HepG2 (cell line): ENCODE data around the gene NUSAP1. TPM values are rescaled to one million over a fixed set of nuclear protein-coding genes. Genes with fewer than 3 reads are reported as not detected.
"Not testable (repeated sequence)": the region's sequence is repeated elsewhere in the genome, so short reads cannot be mapped to it uniquely, and the experiment has no call there.

ENCODE experiments used
- ATAC-seq: fragments of 200-7000 bp; cut with Tn5 transposase; 3 replicates; pipeline ENCODE4 v1.9.1; 2020; ENCODE audit warnings: mild to moderate bottlenecking, moderate library complexity
- BruUV-seq: library from RNA; stranded (reverse); fragments of 400-500 nt; replicated peaks from 2 replicates; lab custom pipeline; 2021; lab: Mats Ljungman, UMichigan
- CTCF ChIA-PET: fragments of 300-600 bp; formaldehyde crosslinking; extraction: SDS; loops from one replicate; lab custom pipeline; 2021; ENCODE audit warnings: low total read pairs, inconsistent platforms, low intra/inter-chr PET ratio; lab: Yijun Ruan, JAX
- POLR2A ChIA-PET: fragments of 350-600 bp; sonication (Branson Sonifier 250); formaldehyde crosslinking; loops from one replicate; lab custom pipeline; 2020; ENCODE audit warnings: antibody characterized with exemption, inconsistent platforms; lab: Yijun Ruan, JAX
- DNase-seq: peaks from one replicate; pipeline ENCODE4 v3.0.0-alpha.2; 2015; ENCODE audit warnings: low spot score
- FAIRE-seq: peaks from 3 replicates; lab custom pipeline; 2011; peaks lifted over from hg19 to GRCh38; lab: Jason Lieb, UNC
- H2AFZ ChIP-seq: one replicate; pipeline ENCODE4 v1.6.1; 2011; ENCODE audit warnings: low read length, inconsistent platforms
- H3K27ac ChIP-seq: fragments of 300-600 bp; 3 replicates; pipeline ENCODE4 v1.8.0; 2011; ENCODE audit warnings: mixed run types, mild to moderate bottlenecking, mixed read lengths, low read length, inconsistent platforms; ENCODE audit not compliant: insufficient read depth; ENCODE audit errors: extremely low read length
- H3K27me3 ChIP-seq, 2 experiments: fragments of 200-600 bp in 1 of 2; 2 replicates in 1 of 2; 3 replicates in 1 of 2; pipeline versions ENCODE4 v1.6.0 to v1.8.0; 2011; ENCODE audit warnings: low read length in 2 of 2, mild to moderate bottlenecking in 2 of 2, moderate library complexity in 2 of 2, inconsistent platforms in 1 of 2; ENCODE audit not compliant: insufficient read depth in 2 of 2, control insufficient read depth in 1 of 2
- H3K36me3 ChIP-seq, 2 experiments: fragments of 200-600 bp in 1 of 2; replicated peaks in 1 of 2; 2 replicates in 1 of 2; 3 replicates in 1 of 2; pipeline versions ENCODE4 v1.5.1 to v1.8.0; 2011; ENCODE audit warnings: low read length in 2 of 2, inconsistent platforms in 1 of 2; ENCODE audit not compliant: insufficient read depth in 2 of 2, control insufficient read depth in 1 of 2
- H3K4me1 ChIP-seq: 2 replicates; pipeline ENCODE4 v1.5.1; 2012; ENCODE audit warnings: low read length, inconsistent platforms; ENCODE audit not compliant: insufficient read depth
- H3K4me2 ChIP-seq: 2 replicates; pipeline ENCODE4 v1.6.0; 2011; ENCODE audit warnings: low read depth, low read length, inconsistent platforms
- H3K4me3 ChIP-seq, 3 experiments: fragments of 200-600 bp in 1 of 3; sonication (generic), shearing (Covaris generic) in 1 of 3; replicated peaks in 1 of 3; 2 replicates each; pipeline ENCODE4 v1.5.1; 2011 to 2016; ENCODE audit warnings: low read length in 3 of 3, inconsistent platforms in 2 of 3, low read depth in 2 of 3, mild to moderate bottlenecking in 2 of 3, control low read depth in 1 of 3, mixed read lengths in 1 of 3; ENCODE audit not compliant: insufficient read depth in 1 of 3
- H3K79me2 ChIP-seq: one replicate; pipeline ENCODE4 v1.6.1; 2011; ENCODE audit warnings: low read length, inconsistent platforms; ENCODE audit not compliant: insufficient read depth
- H3K9ac ChIP-seq: 2 replicates; pipeline ENCODE4 v1.6.0; 2011; ENCODE audit warnings: mild to moderate bottlenecking, low read depth, low read length, inconsistent platforms; ENCODE audit not compliant: insufficient read depth
- H3K9me3 ChIP-seq: 2 replicates; pipeline ENCODE4 v1.5.1; 2012; ENCODE audit warnings: mild to moderate bottlenecking, low read length
- H4K20me1 ChIP-seq: 2 replicates; pipeline ENCODE4 v1.6.0; 2011; ENCODE audit warnings: inconsistent platforms, mild to moderate bottlenecking, low read length, moderate library complexity; ENCODE audit not compliant: insufficient read depth
- KLF16 ChIP-seq, 2 experiments: sonication (generic) in 1 of 2; formaldehyde crosslinking in 1 of 2; IDR thresholded peaks; 2 replicates each; pipeline versions ENCODE4 v1.6.1 to v1.8.0; 2016 to 2023; ENCODE audit warnings: missing genetic modification reagents in 2 of 2, missing compliant biosample characterization in 1 of 2
- MEIS1 ChIP-seq: sonication (generic); formaldehyde crosslinking; IDR thresholded peaks from 2 replicates; pipeline ENCODE4 v1.9.0; 2021; ENCODE audit warnings: mild to moderate bottlenecking, missing genetic modification reagents, moderate library complexity, borderline replicate concordance
- THAP11 ChIP-seq: IDR thresholded peaks from 2 replicates; pipeline ENCODE4 v1.6.1; 2016; ENCODE audit warnings: missing biosample characterization, missing genetic modification reagents
- ZC3H13 ChIP-seq: sonication (generic); formaldehyde crosslinking; IDR thresholded peaks from 2 replicates; pipeline ENCODE4 v1.8.1; 2023; ENCODE audit warnings: mild to moderate bottlenecking, missing genetic modification reagents, moderate library complexity
- ZNF121 ChIP-seq: sonication (generic); formaldehyde crosslinking; IDR thresholded peaks from 2 replicates; pipeline ENCODE4 v1.5.0; 2020; ENCODE audit warnings: mild to moderate bottlenecking, missing genetic modification reagents
- ZNF232 ChIP-seq: sonication (generic); formaldehyde crosslinking; IDR thresholded peaks from 2 replicates; pipeline ENCODE4 v1.4.0; 2020; ENCODE audit warnings: missing genetic modification reagents, borderline replicate concordance
- ZNF234 ChIP-seq: sonication (generic); formaldehyde crosslinking; conservative IDR thresholded peaks from 2 replicates; pipeline ENCODE4 v1.5.1; 2020; ENCODE audit warnings: mild to moderate bottlenecking, missing genetic modification reagents
- ZNF264 ChIP-seq: sonication (generic); formaldehyde crosslinking; IDR thresholded peaks from 2 replicates; pipeline ENCODE4 v1.4.0; 2020; ENCODE audit warnings: missing genetic modification reagents
- ZNF354B ChIP-seq: sonication (generic); formaldehyde crosslinking; IDR thresholded peaks from 2 replicates; pipeline ENCODE4 v1.8.0; 2022; ENCODE audit warnings: mild to moderate bottlenecking, missing genetic modification reagents
- ZNF484 ChIP-seq: sonication (generic); formaldehyde crosslinking; IDR thresholded peaks from 2 replicates; pipeline ENCODE4 v1.5.1; 2020; ENCODE audit warnings: mild to moderate bottlenecking, low read depth, missing genetic modification reagents, borderline replicate concordance
- WGBS: methylation state at CpG from one replicate; pipeline ENCODE4 v1.1.6; 2017; ENCODE audit warnings: low lambda C conversion rate; 5-methylcytosine and 5-hydroxymethylcytosine counted together
- in situ Hi-C: cut with HindIII; loops from 2 replicates; pipeline ENCODE4 v1.10.0; 2017; ENCODE audit warnings: low pct_unique_long_range_greater_than_20kb; ENCODE audit not compliant: extremely low pct_ligation_motif_present
- intact Hi-C: fragments of 100-400 bp; cut with micrococcal nuclease; formaldehyde crosslinking; loops from one replicate; pipeline ENCODE4 v1.10.0; 2022; ENCODE audit not compliant: unreplicated experiment
- polyA plus RNA-seq, 8 experiments: library from polyadenylated mRNA; depleted of rRNA in 3 of 8; stranded (reverse) in 7 of 8; unstranded in 1 of 8; fragments of >200 nt; fragmentation: Illumina TruSeq in 4 of 8; extraction: Trizol in 4 of 8; gene quantifications; 2 replicates each; pipeline versions ENCODE4 v1.2.1 to v1.2.3, GENCODE V29; 2011 to 2016; ENCODE audit warnings: low read depth in 4 of 8, missing spikeins in 1 of 8, mixed read lengths in 1 of 8; ENCODE audit not compliant: insufficient read depth in 1 of 8
- total RNA-seq, 5 experiments: library from RNA; depleted of rRNA; stranded (reverse); fragments of >200 nt; fragmentation: Illumina TruSeq; extraction: Trizol; gene quantifications; 2 replicates each; pipeline ENCODE4 v1.2.3, GENCODE V29; 2016; ENCODE audit warnings: low read depth in 1 of 5
- TF ChIP-seq, protein P1 (sequence below): sonication (generic); formaldehyde crosslinking; IDR thresholded peaks from 2 replicates; pipeline ENCODE4 v1.8.0; 2023; ENCODE audit warnings: mild to moderate bottlenecking, missing genetic modification reagents
- TF ChIP-seq, protein P2 (sequence below): sonication (generic); formaldehyde crosslinking; conservative IDR thresholded peaks from 2 replicates; pipeline ENCODE4 v1.4.0; 2020; ENCODE audit warnings: missing genetic modification reagents

NUSAP1 gene
- total and polyA plus RNA-seq, 2 of the 13 experiments (the other 11 are each of a cell fraction or from before 2014, with no cell fraction given), result 59.5 to 106 TPM

DNA sequence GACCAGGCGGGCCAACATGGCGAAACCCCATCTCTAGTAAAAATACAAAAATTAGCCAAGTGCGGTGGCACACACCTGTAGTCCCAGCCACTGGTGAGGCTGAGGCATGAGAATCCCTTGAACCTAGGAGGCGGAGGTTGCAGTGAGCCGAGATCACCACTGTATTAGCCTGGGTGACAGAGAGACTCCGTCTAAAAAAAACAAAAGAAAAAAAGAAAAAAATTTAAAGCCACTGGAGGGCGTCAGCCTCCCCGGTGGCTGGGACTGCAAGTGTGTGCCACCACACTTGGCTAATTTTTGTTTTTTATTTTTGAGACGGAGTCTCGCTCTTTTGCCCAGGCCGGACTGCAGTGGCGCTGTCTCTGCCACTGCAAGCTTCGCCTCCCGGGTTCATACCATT lies 92.1 kb downstream of the NUSAP1 start:
- Histone ChIP-seq H3K9ac (no peak overlapping the region), H4K20me1 (0 out of 2 replicates have a peak, but pooled peaks cover 4% of the 10 kb centered on the region), H3K4me2 (no peak overlapping the region), H3K27ac (no peak overlapping the region), H3K36me3 (peaks cover 0 to 1% of the 10 kb centered on the region in 2 experiments; a peak in 2 of 5 replicates), H2AFZ (no peak overlapping the region), H3K9me3 (no peaks in the 10 kb centered on the region), H3K4me3 (no peak overlapping the region), H3K4me1 (peaks cover 14% of the 10 kb centered on the region), H3K79me2 (peaks cover 59% of the 10 kb centered on the region), H3K27me3 (no peaks in the 10 kb centered on the region)
- no peak for DNase-seq
- BruUV-seq, result no TSS peak
- in situ Hi-C loops (no loop called here), intact Hi-C loops (no loop called here)
- ATAC-seq, result peak; percentile 71
- no peak for FAIRE-seq
- POLR2A ChIA-PET, result no interaction called here
- CTCF ChIA-PET, result no interaction called here
- WGBS, result 93% methylated on average over 14 of the region's 14 CpGs
- TF ChIP-seq ZNF121 (CRISPR knock-in tag) (no peak), ZNF264 (no peak), ZC3H13 (CRISPR knock-in tag) (no peak), KLF16 (CRISPR knock-in tag; IDR thresholded peaks at IDR 0.05) (no peak), MEIS1 (CRISPR knock-in tag) (no peak), THAP11 (CRISPR knock-in tag) (no peak), ZNF234 (CRISPR knock-in tag) (no peak), ZNF354B (CRISPR knock-in tag) (no peak), ZNF484 (CRISPR knock-in tag) (no peak), ZNF232 (CRISPR knock-in tag) (no peak)
- TF ChIP-seq, protein P1, sequence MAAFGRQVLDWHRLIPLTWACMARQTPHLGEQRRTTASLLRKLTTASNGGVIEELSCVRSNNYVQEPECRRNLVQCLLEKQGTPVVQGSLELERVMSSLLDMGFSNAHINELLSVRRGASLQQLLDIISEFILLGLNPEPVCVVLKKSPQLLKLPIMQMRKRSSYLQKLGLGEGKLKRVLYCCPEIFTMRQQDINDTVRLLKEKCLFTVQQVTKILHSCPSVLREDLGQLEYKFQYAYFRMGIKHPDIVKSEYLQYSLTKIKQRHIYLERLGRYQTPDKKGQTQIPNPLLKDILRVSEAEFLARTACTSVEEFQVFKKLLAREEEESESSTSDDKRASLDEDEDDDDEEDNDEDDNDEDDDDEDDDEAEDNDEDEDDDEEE (CRISPR knock-in tag), result no peak
- TF ChIP-seq, protein P2, sequence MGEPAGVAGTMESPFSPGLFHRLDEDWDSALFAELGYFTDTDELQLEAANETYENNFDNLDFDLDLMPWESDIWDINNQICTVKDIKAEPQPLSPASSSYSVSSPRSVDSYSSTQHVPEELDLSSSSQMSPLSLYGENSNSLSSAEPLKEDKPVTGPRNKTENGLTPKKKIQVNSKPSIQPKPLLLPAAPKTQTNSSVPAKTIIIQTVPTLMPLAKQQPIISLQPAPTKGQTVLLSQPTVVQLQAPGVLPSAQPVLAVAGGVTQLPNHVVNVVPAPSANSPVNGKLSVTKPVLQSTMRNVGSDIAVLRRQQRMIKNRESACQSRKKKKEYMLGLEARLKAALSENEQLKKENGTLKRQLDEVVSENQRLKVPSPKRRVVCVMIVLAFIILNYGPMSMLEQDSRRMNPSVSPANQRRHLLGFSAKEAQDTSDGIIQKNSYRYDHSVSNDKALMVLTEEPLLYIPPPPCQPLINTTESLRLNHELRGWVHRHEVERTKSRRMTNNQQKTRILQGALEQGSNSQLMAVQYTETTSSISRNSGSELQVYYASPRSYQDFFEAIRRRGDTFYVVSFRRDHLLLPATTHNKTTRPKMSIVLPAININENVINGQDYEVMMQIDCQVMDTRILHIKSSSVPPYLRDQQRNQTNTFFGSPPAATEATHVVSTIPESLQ (CRISPR knock-in tag), result no peak

DNA sequence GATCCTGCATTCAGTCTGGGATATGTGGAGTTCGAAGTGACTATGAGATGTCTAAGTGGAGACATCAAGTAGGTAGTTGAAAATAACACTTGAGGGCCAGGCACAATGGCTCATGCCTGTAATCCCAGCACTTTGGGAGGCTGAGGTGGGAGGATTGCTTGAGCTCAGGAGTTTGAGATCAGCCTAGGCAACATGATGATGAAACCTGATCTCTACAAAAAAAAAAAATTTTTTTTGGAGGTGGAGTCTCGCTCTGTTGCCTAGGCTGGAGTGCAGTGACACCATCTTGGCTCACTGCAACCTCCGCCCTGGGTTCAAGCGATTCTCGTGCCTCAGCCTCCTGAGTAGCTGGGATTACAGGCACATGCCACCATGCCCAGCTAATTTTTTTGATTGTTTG lies 93.2 kb downstream of the NUSAP1 start:
- H3K27me3 ChIP-seq, H3K9me3 ChIP-seq, CTCF ChIA-PET, H2AFZ ChIP-seq, intact Hi-C loops, H4K20me1 ChIP-seq, H3K9ac ChIP-seq, H3K4me2 ChIP-seq, H3K4me3 ChIP-seq, BruUV-seq, in situ Hi-C loops, FAIRE-seq, POLR2A ChIA-PET, DNase-seq, H3K27ac ChIP-seq, ATAC-seq, H3K36me3 ChIP-seq, H3K4me1 ChIP-seq: not testable (repeated sequence)
- WGBS, result 94% methylated on average over 5 of the region's 5 CpGs
- peaks cover 48% of the 10 kb centered on the region for H3K79me2 ChIP-seq
